ENCODE measurements around the gene SULT1C4.

DNA sequence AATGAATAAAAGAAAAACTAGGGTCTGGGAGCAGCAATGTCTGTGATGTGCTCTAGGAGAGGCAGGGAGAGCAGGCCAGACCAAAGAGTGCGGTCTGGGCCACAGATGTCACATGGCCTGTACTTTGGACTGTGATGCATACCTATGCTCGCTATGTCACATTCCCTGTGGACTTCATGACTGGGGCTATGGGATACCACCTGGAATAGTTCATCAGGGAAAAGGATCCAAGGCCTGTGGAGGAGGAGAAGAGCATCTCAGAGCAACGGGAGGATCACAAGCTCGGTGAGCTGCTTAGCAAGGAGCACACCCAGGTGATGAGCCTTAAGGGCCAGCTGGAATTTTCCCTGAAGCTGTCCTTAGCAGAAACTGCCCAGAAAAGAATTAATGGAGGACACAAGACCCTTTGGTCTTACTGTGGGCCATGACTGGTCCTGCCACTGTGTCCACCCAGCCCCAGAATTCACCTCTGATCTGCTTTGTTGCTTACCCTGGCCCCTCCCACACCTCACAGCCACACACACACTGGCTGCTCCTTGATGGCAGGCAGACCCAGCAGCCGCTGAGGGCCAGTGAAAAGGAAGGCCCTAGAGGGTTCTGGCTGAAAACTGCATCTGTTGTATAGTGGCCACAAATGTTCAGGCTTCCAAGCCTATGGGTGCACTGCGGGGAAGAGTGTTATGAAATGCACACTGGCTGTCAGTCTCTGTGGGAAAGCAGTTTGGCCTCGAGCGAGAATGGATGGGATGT is 45.9 kb downstream of the SULT1C4 start:
- TF ChIP-seq CTCF (IDR thresholded peaks at IDR 0.05) (no peak), ZNF232 (CRISPR knock-in tag; IDR thresholded peaks at IDR 0.05) (no peak), ATF3 (CRISPR knock-in tag; conservative IDR thresholded peaks at IDR 0.05) (no peak), TEAD4 (CRISPR knock-in tag; IDR thresholded peaks at IDR 0.05) (no peak), CREB1 (CRISPR knock-in tag; IDR thresholded peaks at IDR 0.05) (no peak), SP1 (CRISPR knock-in tag; conservative IDR thresholded peaks at IDR 0.05) (no peak)
- TF ChIP-seq, protein P1, sequence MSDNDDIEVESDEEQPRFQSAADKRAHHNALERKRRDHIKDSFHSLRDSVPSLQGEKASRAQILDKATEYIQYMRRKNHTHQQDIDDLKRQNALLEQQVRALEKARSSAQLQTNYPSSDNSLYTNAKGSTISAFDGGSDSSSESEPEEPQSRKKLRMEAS (CRISPR knock-in tag; IDR thresholded peaks at IDR 0.05), result no peak

All from WTC11 (cell line).